GM12872 (cell line): ENCODE results near the gene PYDC2.

Experiments used
- TF ChIP-seq, protein P1 (sequence below): IDR thresholded peaks from 3 replicates; pipeline ENCODE4 v1.5.1; 2011; ENCODE audit warnings: low read depth, mild to moderate bottlenecking, low read length, moderate library complexity; ENCODE audit not compliant: insufficient read depth

The PYDC2 gene

DNA sequence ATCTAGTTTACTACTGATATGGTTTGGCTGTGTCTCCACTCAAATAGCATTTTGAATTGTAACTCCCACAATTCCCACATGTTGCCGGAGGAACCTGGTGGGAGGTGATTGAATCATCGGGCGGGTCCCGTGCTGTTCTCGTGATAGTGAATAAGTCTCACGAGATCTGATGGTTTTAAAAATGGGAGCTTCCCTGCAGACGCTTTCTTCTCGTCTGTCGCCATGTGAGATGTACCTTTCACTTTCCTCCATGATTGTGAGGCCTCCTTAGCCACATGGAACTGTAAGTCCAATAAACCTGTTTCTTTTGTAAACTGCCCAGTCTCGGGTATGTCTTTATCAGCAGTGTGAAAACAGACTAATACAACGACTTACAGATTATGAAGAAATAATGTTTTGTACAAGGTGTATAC, 35.6 kb upstream of the PYDC2 start:
- TF ChIP-seq, protein P1, sequence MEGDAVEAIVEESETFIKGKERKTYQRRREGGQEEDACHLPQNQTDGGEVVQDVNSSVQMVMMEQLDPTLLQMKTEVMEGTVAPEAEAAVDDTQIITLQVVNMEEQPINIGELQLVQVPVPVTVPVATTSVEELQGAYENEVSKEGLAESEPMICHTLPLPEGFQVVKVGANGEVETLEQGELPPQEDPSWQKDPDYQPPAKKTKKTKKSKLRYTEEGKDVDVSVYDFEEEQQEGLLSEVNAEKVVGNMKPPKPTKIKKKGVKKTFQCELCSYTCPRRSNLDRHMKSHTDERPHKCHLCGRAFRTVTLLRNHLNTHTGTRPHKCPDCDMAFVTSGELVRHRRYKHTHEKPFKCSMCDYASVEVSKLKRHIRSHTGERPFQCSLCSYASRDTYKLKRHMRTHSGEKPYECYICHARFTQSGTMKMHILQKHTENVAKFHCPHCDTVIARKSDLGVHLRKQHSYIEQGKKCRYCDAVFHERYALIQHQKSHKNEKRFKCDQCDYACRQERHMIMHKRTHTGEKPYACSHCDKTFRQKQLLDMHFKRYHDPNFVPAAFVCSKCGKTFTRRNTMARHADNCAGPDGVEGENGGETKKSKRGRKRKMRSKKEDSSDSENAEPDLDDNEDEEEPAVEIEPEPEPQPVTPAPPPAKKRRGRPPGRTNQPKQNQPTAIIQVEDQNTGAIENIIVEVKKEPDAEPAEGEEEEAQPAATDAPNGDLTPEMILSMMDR, result no peak

DNA sequence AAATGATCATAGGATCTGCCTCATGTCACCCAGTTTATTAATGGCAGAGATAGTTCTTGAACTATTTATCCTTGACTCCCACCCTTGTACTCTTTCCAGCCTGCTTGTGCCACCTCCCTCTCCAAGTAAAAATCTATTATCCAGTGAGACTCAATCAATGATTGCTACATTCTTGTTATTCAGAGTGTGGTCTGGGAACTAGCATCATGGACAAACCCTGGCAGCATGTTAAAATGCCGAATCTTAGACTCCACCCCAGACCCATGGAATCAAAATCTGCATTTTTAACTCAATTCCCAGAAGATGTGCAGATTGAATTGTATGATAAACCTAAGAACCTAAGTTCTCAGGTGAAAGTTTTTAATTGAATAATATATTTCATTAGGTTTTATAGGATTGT, 34.7 kb upstream of the PYDC2 start:
- TF ChIP-seq, protein P1, result no peak

DNA sequence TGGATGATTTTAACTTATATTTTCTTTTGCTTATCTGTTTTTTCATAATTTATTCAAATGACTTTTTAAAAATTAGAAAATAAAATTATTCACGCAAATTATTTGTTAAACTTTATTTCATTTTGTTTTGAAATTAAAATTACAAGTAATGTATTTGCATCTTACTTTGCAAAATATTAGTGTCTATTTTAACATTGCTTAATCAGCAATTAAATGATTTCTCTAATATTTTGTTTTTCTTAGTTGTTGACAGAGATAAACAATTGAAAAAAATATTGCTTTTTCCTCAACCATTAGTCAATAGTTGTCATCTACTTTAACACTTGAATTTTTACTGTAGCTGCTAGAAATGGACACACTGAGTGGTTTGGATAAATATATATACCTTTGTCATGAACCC, 32.8 kb upstream of the PYDC2 start:
- TF ChIP-seq, protein P1, result no peak

DNA sequence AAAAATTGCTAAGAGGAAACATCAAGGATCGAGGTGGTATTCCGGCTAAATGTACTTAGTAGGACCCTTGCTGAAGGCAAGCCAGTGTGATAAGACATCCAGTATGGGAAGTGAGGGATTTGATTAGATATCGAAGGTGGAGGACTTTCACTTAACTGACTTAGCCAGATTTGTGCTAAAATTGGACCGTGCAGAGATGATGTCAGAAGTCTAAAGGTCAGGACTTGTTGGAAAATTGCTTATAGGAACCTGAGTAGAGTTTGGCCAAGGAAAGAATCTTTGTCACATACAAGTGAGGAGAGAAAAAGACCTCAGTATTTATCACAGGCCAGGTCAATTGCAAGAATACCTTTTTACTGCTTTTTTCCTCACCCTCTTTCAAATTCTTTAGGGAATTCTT, 30.9 kb upstream of the PYDC2 start:
- TF ChIP-seq, protein P1, result no peak

DNA sequence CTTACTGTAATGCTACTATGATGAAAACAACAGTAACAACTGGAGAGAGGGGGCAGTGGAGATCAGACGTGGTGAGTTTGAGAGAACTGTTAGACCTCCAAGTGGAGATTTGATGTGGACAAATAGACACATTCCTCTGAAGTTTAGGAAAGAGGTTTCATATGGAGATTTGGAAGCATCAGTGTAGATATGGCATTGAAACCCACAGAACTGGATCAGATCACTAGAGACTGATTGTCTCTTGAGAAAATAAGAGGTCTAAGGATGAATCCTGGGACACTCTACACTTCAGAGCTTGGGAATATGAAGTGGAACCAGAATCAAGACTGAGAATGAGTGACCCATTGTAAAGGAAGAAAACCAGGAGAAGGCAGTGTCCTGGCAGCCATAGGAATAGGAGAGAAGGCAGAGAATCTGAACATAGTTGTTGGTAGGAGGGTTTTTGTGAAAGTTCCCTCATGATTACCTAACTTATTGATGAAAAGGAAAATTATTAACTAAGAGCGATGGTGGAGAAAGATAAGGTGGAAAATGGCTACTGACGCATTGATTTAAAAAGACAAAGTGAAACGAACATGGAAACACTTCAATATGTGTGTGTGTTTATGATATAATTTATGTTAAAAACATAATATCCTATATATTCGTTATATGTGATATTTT, 29.7 kb upstream of the PYDC2 start:
- TF ChIP-seq, protein P1, result no peak

DNA sequence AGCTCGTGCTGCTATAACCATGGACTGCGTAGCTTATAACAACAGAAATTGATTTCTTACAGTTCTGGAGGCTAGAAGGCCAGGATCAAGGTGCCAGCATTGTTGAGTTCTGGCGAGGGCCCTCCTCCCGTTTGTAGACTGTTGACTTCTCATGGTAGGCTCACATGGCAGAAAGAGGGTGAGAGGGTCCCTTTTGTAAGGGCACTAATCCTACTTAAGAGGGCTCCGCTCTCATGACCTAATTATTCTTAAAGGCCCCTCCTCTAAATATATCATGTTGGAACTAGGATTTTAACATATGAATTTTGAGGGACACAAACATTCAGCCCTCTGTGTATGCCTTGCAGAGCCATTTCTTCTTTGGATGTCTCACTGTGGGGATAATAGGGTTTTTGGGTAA, 28.8 kb upstream of the PYDC2 start:
- TF ChIP-seq, protein P1, result no peak

DNA sequence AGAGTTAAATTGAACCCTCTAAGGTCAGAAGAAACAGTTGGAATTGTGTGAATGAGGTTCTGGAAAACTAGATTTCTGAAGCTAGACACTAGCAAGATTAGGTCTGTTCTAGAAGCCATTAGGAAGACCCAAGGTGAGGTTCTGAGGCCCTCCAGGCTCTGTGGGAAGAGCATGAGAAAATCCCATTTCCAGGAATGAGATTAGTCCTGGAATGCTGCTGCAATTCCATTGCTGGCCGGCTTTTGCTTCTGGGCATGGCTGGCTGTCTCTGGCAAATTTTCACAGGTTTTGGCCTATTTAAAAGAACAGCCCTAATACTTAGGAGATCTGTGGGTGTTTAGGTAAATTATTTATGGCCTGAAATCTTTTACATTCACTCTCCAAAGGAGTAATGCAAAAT, 26.9 kb upstream of the PYDC2 start:
- TF ChIP-seq, protein P1, result no peak
